ENCODE results near the gene CLK1. TPM values are rescaled to one million over a fixed set of nuclear protein-coding genes. Genes with fewer than 3 reads are reported as not detected.

The CLK1 gene
- total and polyA plus RNA-seq, 2 donors (not counting 3 experiments of a cell fraction or from before 2014, with no cell fraction given): 61.4 to 92.4 TPM

- DNase-seq (ENCODE audit: low read depth, low spot score) (no peak), FAIRE-seq (no peak)
- intact Hi-C loops (cut with micrococcal nuclease): no loop called here
- peaks cover 7% of the 10 kb centered on the region for H3K79me2 ChIP-seq (ENCODE audit: control insufficient read depth, insufficient read depth, low read length)
- H3K4me3 ChIP-seq (replicated peaks in 1 of 3; ENCODE audit: insufficient read depth in 1 of 3, low read depth in 1 of 3, low read length in 3 of 3): no peak overlapping the region
- dilution Hi-C loops (cut with MboI; ENCODE audit: extremely low pct_ligation_motif_present, low sequenced_read_pairs): no loop called here
- ChIA-PET POLR2A (no interaction called here), CTCF (interaction anchor here (1.2 kb wide), 1 partner anchor 109 kb away, joined by 6 read pairs; no protein-coding TSS in a partner anchor)
- no peak overlapping the region for H3K9ac ChIP-seq (replicated peaks; ENCODE audit: extremely low read depth, insufficient read depth, low read length)
- no peak overlapping the region for H3K27ac ChIP-seq (ENCODE audit: insufficient read depth, low read depth, low read length)
- no peaks in the 10 kb centered on the region for H3K9me3 ChIP-seq (replicated peaks; ENCODE audit: control insufficient read depth, insufficient read depth, low read length)
- TF ChIP-seq EZH2 (IDR thresholded peaks at IDR 0.05; ENCODE audit: borderline replicate concordance, low read depth, low read length, severe bottlenecking) (no peak), JUN (IDR thresholded peaks at IDR 0.05; ENCODE audit: borderline replicate concordance, insufficient read depth, insufficient read length, low read depth) (no peak), MAX (IDR thresholded peaks at IDR 0.05; ENCODE audit: insufficient read depth, insufficient read length) (no peak), GATA2 (IDR thresholded peaks at IDR 0.05; ENCODE audit: insufficient read depth, insufficient read length, low read depth, low read length) (no peak), FOS (IDR thresholded peaks at IDR 0.05; ENCODE audit: borderline replicate concordance, insufficient read depth, low read length) (no peak), POLR2A (IDR thresholded peaks at IDR 0.05; ENCODE audit: low read depth, low read length) (no peak)
- H3K4me1 ChIP-seq (ENCODE audit: control insufficient read depth, extremely low read depth, insufficient read depth, low read length): no peaks in the 10 kb centered on the region
- H3K36me3 ChIP-seq (ENCODE audit: control insufficient read depth in 2 of 2, extremely low read depth in 1 of 2, insufficient read depth in 2 of 2, low read length in 2 of 2): peaks cover 26 to 29% of the 10 kb centered on the region in 2 experiments
- no peak overlapping the region for H2AFZ ChIP-seq (ENCODE audit: low read depth, low read length)
- BruUV-seq (replicated peaks): no TSS peak
- H4K20me1 ChIP-seq (replicated peaks; ENCODE audit: control insufficient read depth, extremely low read depth, insufficient read depth, low read length): peaks cover 4% of the 10 kb centered on the region
- H3K9me1 ChIP-seq (replicated peaks; ENCODE audit: control insufficient read depth, extremely low read depth, insufficient read depth, low read length): no peaks in the 10 kb centered on the region
- H3K4me2 ChIP-seq (ENCODE audit: insufficient read depth, low read length): no peak overlapping the region
- no peaks in the 10 kb centered on the region for H3K27me3 ChIP-seq (ENCODE audit: control insufficient read depth in 2 of 2, insufficient read depth in 2 of 2, low read length in 2 of 2)
Observed at GRCh38 chr2:200821686-200822245, 42.7 kb downstream of the CLK1 start.

- no TSS peak for BruUV-seq (replicated peaks)
- Histone ChIP-seq H3K4me2 (ENCODE audit: insufficient read depth, low read length) (no peak overlapping the region), H3K9ac (replicated peaks; ENCODE audit: extremely low read depth, insufficient read depth, low read length) (no peak overlapping the region), H3K9me3 (replicated peaks; ENCODE audit: control insufficient read depth, insufficient read depth, low read length) (no peaks in the 10 kb centered on the region), H3K4me1 (ENCODE audit: control insufficient read depth, extremely low read depth, insufficient read depth, low read length) (no peaks in the 10 kb centered on the region), H3K9me1 (replicated peaks; ENCODE audit: control insufficient read depth, extremely low read depth, insufficient read depth, low read length) (no peaks in the 10 kb centered on the region), H3K79me2 (ENCODE audit: control insufficient read depth, insufficient read depth, low read length) (peaks cover 17% of the 10 kb centered on the region), H4K20me1 (replicated peaks; ENCODE audit: control insufficient read depth, extremely low read depth, insufficient read depth, low read length) (peaks cover 7% of the 10 kb centered on the region), H3K27ac (ENCODE audit: insufficient read depth, low read depth, low read length) (no peak overlapping the region), H3K36me3 (ENCODE audit: control insufficient read depth in 2 of 2, extremely low read depth in 1 of 2, insufficient read depth in 2 of 2, low read length in 2 of 2) (peaks cover 30 to 39% of the 10 kb centered on the region in 2 experiments), H3K27me3 (ENCODE audit: control insufficient read depth in 2 of 2, insufficient read depth in 2 of 2, low read length in 2 of 2) (no peaks in the 10 kb centered on the region), H3K4me3 (replicated peaks in 1 of 3; ENCODE audit: insufficient read depth in 1 of 3, low read depth in 1 of 3, low read length in 3 of 3) (no peak overlapping the region), H2AFZ (ENCODE audit: low read depth, low read length) (no peak overlapping the region)
- TF ChIP-seq POLR2AphosphoS5 (IDR thresholded peaks at IDR 0.05; ENCODE audit: insufficient read depth, low read depth, low read length) (no peak), MAX (IDR thresholded peaks at IDR 0.05; ENCODE audit: insufficient read depth, insufficient read length) (no peak), CTCF (IDR thresholded peaks at IDR 0.05; ENCODE audit: extremely low read depth in 1 of 2, insufficient read depth in 1 of 2, low read depth in 1 of 2, low read length in 2 of 2) (no peak)
- CTCF ChIA-PET: interaction anchor here (1.2 kb wide), 1 partner anchor 108 kb away, joined by 6 read pairs; no protein-coding TSS in a partner anchor
- intact Hi-C loops (cut with micrococcal nuclease): no loop called here
- DNase-seq (ENCODE audit: low read depth, low spot score) (no peak), FAIRE-seq (no peak)
- POLR2A ChIA-PET: interaction anchor here (0.7 to 1.1 kb wide), 3 partner anchors 8 to 121 kb away, joined by 3 to 5 read pairs (median 3); no protein-coding TSS in a partner anchor
- dilution Hi-C loops (cut with MboI; ENCODE audit: extremely low pct_ligation_motif_present, low sequenced_read_pairs): no loop called here
Observed at GRCh38 chr2:200820573-200821234, 43.8 kb downstream of the CLK1 start.

Data from endothelial cell of umbilical vein (primary cell).